ENCODE data around the gene DNAJC8.

DNAJC8 gene

GRCh38 chr1:28178690-28179485 is 53.9 kb downstream of the DNAJC8 start:
- DNase-seq (ENCODE audit: low read depth, low spot score) = no peak
- H3K4me3 ChIP-seq (ENCODE audit: low read length) = no peak overlapping the region

DNA sequence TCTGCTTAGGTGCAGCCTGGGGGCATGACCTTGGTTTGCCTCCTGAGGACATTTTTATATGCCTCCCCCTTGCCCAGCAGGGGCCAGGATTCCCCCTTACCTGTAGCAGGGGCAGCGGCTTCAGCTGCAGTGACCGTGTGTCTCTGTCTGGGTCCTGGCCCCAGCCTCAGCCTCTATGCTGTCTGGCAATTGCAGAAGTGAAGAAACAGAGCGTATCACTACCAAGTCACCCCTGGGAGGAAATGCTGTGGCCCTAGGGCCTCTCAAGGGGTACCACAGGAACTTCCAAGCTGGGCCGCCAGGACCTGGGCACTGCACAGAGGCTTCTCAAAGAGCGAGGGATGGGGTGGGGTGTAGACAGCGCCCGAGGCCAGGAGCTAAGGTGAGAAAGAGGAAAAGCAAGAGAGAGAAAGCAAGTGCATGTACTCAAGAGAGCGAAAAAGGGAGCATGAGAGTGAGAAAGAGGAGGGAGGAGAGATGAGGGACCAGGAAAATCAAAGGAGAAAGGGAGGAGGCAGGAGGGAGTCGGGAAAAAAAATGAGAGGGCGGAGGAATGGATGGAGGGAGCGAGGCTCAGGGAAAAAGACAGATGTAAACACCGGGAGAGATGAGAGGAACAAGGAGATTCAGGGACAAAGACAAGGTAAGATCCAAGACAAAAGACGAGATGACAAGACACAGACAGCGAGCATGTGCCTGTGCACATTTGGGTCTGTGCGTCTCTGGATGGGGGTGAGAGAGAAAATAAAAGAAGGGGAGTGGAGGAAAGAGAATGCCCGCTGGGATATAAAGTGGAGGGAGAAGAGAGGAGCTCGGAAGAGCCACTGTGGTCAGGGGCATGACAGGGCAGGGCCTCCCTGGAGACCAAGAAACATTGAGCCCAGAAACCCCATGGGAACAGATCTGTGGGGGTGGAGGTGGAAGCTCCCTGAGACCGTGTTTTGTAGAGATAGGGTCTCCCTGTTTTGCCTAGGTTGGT is 56.0 kb downstream of the DNAJC8 start, which contains the start of gene PTAFR:
Gene PTAFR, minus strand, starts transcription at position 199 of the 979 bp plus-strand sequence. CDS start 25,669 bp downstream, outside the sequence.
- no peak within 1 kb of the TSS for H3K4me3 ChIP-seq (ENCODE audit: low read length)
- no peak for DNase-seq (ENCODE audit: low read depth, low spot score)

- DNase-seq (ENCODE audit: low read depth, low spot score) = no peak
- H3K4me3 ChIP-seq (ENCODE audit: low read length) = no peak overlapping the region
These were observed 56.8 kb downstream of the DNAJC8 start for GRCh38 chr1:28175955-28176485.

GRCh38 chr1:28173980-28174297 is 58.9 kb downstream of the DNAJC8 start:
- DNase-seq (ENCODE audit: low read depth, low spot score) = no peak
- no peak overlapping the region for H3K4me3 ChIP-seq (ENCODE audit: low read length)

DNA sequence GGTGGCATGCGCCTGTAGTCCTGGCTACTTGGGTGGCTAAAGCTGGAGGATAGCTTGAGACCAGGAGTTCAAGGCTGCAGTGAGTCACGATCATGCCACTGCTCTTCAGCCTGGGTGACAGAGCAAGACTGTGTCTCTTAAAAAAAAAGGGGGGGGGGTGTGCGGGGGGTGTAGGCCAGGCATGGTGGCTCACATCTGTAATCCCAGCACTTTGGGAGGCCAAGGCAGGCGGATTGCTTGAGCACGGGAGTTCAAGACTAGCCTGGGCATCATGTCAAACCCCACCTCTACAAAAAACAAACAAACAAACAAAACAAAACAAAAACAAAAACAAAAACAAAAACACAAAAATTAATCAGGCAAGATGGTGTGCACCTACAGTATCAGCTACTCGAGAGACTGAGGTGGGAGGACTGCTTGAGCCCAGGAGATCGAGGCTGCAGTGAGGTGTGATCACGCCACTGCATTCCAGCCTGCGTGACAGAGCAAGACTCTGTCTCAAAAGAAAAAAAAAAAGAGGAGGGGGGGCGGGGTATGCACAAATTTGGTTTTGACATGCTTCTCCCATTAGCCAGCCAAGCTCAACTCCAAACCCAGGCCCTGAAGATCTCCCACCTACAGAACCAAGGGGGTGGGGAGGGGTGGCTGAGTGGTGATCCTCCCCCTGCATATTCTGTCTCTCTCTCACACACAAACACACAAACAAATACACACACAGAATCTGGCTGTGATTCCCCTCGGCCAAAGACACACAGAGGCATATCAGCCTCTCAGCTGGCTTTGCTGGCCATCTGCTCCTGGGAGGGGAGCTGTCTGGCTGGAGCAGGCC is 59.5 kb downstream of the DNAJC8 start:
- no peak overlapping the region for H3K4me3 ChIP-seq (ENCODE audit: low read length)
- no peak for DNase-seq (ENCODE audit: low read depth, low spot score)

GRCh38 chr1:28172713-28173150 is 60.1 kb downstream of the DNAJC8 start:
- peak; percentile 65 for DNase-seq (ENCODE audit: low read depth, low spot score)
- no peak overlapping the region for H3K4me3 ChIP-seq (ENCODE audit: low read length)

GRCh38 chr1:28171246-28171645 is 61.6 kb downstream of the DNAJC8 start:
- DNase-seq (ENCODE audit: low read depth, low spot score) = no peak
- H3K4me3 ChIP-seq (ENCODE audit: low read length) = no peak overlapping the region

DNA sequence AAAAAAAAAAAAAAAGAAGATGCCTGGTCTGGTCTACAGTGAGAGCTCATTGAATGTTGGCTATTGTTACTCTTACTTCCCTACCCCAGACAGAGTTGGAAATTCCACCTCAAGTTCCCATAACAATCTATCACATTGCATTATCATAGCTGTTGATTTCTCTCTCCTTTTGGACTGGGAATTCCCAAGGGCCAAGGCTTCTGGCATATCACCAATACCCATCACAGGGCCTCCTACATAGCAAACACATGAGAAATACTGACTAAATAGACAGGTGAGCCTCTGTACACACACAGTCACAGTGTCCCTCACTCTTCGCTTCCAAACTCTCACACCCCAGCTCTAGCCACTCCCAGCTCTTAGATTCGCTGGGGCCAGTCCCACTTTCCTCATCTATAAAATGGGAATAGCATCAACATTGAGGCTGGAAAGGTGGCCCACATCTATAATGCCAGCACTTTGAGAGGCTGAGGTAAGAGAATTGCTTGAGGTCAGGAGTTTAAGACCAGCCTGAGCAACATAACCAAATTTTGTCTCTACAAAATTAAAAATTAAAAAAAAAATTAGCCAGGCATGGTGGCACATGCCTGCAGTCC is 62.7 kb downstream of the DNAJC8 start:
- DNase-seq (ENCODE audit: low read depth, low spot score) = no peak
- no peak overlapping the region for H3K4me3 ChIP-seq (ENCODE audit: low read length)

- H3K4me3 ChIP-seq (ENCODE audit: low read length) = no peak overlapping the region
- no peak for DNase-seq (ENCODE audit: low read depth, low spot score)
These were observed 69.2 kb downstream of the DNAJC8 start for GRCh38 chr1:28163496-28164161.

DNA sequence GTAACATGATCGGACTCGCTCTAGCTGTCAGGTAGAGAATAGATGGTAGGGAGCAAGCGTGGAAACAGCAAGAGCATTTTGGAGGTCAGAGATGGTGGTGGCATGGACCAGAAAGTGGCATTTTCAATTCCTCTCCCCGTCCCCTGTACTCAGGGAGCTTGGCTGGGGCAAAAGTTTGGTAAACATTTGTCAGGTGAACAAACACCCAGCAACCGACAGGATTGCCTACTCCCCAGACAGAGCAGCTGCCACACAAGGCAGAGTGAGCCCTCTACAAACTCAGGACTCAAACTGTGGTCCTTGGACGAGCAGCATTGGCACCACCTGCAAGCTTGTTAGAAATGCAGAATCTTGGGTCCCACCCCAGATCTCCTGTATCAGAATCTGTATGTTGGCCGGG is 70.7 kb downstream of the DNAJC8 start:
- no peak overlapping the region for H3K4me3 ChIP-seq (ENCODE audit: low read length)
- no peak for DNase-seq (ENCODE audit: low read depth, low spot score)

DNA sequence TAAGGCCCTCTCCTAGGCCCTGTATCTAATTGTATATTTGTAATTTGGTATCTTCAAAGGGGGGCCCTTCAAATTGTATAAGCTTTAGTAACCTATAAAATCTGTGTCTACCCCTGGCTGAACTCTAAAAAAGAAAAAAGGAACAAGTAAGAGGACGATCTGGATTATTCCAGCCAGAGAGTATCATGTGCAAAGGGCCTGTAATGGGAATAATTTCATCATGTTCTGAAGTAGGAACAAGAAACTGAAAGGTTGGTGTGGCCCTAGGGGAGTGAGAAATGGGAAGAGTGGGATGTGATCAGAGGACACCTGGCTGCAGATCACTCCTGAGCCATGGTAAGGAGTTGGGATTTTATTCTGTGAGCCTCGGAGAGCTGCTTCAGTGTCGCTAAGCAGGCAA is 71.1 kb downstream of the DNAJC8 start:
- no peak for DNase-seq (ENCODE audit: low read depth, low spot score)

DNA sequence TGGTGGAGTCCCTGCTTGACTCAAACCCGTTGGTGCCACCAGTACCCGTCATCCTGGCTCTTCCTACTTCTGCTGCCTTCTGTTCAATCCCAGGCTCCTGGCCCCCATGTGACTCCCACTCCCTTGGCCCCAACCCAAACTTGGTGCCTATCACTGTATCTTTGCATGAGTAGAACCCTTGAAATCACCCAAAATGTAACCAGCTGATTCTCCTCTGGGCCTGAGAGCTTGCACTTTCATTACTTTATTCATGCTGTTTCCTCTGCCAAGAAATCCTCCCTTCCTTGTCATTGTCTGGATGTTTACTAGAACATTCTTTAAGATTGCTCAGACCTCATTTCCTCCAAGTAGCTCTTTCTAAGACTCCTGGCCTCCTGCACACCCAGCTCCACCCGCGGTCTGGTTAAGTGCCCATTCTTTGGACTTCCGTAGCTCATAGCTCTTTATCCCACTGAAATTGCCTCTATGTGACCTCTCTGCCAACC is 72.0 kb downstream of the DNAJC8 start:
- no peak for DNase-seq (ENCODE audit: low read depth, low spot score)

More for the DNA sequence above, 71.1 kb downstream of the DNAJC8 start:
- no peak overlapping the region for H3K4me3 ChIP-seq (ENCODE audit: low read length)

DNA sequence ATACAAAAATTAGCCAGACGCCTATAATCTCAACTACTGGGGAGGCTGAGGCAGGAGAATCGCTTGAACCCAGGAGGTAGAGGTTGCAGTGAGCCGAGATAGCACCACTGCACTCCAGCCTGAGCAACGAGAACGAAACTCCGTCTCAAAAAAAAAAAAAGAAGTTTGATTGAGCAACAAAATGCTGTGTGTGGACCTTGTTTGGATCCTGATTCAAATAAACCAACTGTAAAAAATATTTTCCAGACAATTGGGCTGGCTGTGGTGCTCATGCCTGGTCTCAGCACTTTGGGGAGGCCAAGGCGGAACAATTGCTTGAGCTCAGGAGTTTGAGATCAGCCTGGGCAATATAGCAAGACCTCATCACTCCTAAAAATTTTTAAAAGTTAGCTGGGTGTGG is 73.1 kb downstream of the DNAJC8 start:
- no peak for DNase-seq (ENCODE audit: low read depth, low spot score)
- no peak overlapping the region for H3K4me3 ChIP-seq (ENCODE audit: low read length)

More for the DNA sequence above, 72.0 kb downstream of the DNAJC8 start:
- no peak overlapping the region for H3K4me3 ChIP-seq (ENCODE audit: low read length)

DNA sequence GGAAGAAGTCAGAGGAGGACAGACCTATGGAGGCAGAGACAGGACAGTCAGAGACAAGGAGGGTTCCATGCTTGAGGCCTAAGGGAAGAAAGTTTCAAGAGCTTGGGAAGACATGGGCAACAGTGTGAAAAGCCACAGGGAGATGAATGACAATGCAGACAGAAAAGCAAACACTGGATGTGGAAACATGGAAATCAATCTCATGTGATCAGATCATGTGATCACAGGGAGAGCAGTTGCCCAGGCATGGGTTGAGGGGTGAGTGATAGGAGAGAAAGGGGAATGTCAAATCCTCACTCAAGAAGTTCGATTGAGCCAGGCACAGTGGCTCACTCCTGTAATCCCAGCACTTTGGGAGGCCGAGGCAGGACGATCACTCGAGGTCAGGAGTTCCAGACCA is 73.6 kb downstream of the DNAJC8 start:
- H3K4me3 ChIP-seq (ENCODE audit: low read length) = no peak overlapping the region
- no peak for DNase-seq (ENCODE audit: low read depth, low spot score)

- no peak for DNase-seq (ENCODE audit: low read depth, low spot score)
- H3K4me3 ChIP-seq (ENCODE audit: low read length) = no peak overlapping the region
These were observed 74.9 kb downstream of the DNAJC8 start for GRCh38 chr1:28157894-28158293.

DNA sequence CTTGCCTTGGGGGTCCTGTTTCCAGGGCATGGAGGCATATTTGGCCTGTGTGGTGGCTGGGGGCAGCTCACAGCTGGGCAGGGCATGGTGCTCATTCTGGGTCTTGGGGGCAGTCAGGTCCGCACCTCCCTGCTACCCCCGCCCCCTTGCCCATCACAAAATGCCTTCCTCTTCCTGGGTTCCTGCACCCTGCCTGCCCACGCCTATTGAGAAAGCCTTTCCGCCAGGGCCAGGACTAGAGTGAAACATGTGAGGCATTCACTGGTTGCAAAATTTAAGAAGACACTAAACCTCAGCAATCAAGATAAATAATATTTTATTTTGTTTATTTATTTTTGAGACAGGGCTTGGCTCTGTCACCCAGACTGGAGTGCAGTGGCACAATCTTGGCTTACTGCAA is 76.0 kb downstream of the DNAJC8 start:
- no peak for DNase-seq (ENCODE audit: low read depth, low spot score)
- no peak overlapping the region for H3K4me3 ChIP-seq (ENCODE audit: low read length)

- DNase-seq (ENCODE audit: low read depth, low spot score) = no peak
- H3K4me3 ChIP-seq (ENCODE audit: low read length) = no peak overlapping the region
These were observed 77.2 kb downstream of the DNAJC8 start for GRCh38 chr1:28155628-28156027.

- DNase-seq (ENCODE audit: low read depth, low spot score) = no peak
- H3K4me3 ChIP-seq (ENCODE audit: low read length) = no peak overlapping the region
These were observed 78.7 kb downstream of the DNAJC8 start for GRCh38 chr1:28154078-28154594.
